ENCODE data around the gene KIAA1958.

Gene KIAA1958

GRCh38 chr9:112531666-112532282, 45.1 kb downstream of the KIAA1958 start:
- DNase-seq: no peak

GRCh38 chr9:112532427-112532826, 45.8 kb downstream of the KIAA1958 start:
- no peak for DNase-seq

- no peak for DNase-seq
These were observed 47.0 kb downstream of the KIAA1958 start for GRCh38 chr9:112533660-112534059.

GRCh38 chr9:112535301-112535700, 48.7 kb downstream of the KIAA1958 start:
- no peak for DNase-seq

GRCh38 chr9:112535811-112536210, 49.2 kb downstream of the KIAA1958 start:
- DNase-seq: no peak

- DNase-seq: no peak
These were observed 50.9 kb downstream of the KIAA1958 start for GRCh38 chr9:112537561-112537960.

- DNase-seq: no peak
These were observed 54.2 kb downstream of the KIAA1958 start for GRCh38 chr9:112540800-112541199.

GRCh38 chr9:112541685-112542084, 55.1 kb downstream of the KIAA1958 start:
- peak; percentile 17 for DNase-seq

GRCh38 chr9:112542593-112543292, 56.1 kb downstream of the KIAA1958 start:
- no peak for DNase-seq

GRCh38 chr9:112544477-112544876, 57.9 kb downstream of the KIAA1958 start:
- DNase-seq: no peak

- DNase-seq: no peak
These were observed 58.6 kb downstream of the KIAA1958 start for GRCh38 chr9:112545237-112545636.

- DNase-seq: no peak
These were observed 59.8 kb downstream of the KIAA1958 start for GRCh38 chr9:112546149-112547012.

- no peak for DNase-seq
These were observed 61.4 kb downstream of the KIAA1958 start for GRCh38 chr9:112548051-112548440.

GRCh38 chr9:112548836-112549595, 62.4 kb downstream of the KIAA1958 start:
- no peak for DNase-seq

- no peak for DNase-seq
These were observed 63.9 kb downstream of the KIAA1958 start for GRCh38 chr9:112550531-112550930.

GRCh38 chr9:112551641-112552040, 65.0 kb downstream of the KIAA1958 start:
- no peak for DNase-seq

- DNase-seq: no peak
These were observed 65.8 kb downstream of the KIAA1958 start for GRCh38 chr9:112552229-112553056.

GRCh38 chr9:112553256-112553826, 66.7 kb downstream of the KIAA1958 start:
- no peak for DNase-seq

- DNase-seq: no peak
These were observed 67.9 kb downstream of the KIAA1958 start for GRCh38 chr9:112554516-112554915.

- no peak for DNase-seq
These were observed 68.5 kb downstream of the KIAA1958 start for GRCh38 chr9:112555101-112555643.

- no peak for DNase-seq
These were observed 69.3 kb downstream of the KIAA1958 start for GRCh38 chr9:112555844-112556482.

Data from NCI-H2171 (cell line).